GM23338 (cell line): ENCODE results near the gene CNN2. TPM values are rescaled to one million over a fixed set of nuclear protein-coding genes. Genes with fewer than 3 reads are reported as not detected.
A peak's percentile ranks its signal among the peaks of the same experiment; 100 is the strongest.

Experiments
- ATAC-seq: fragments of 200-7000 bp; cut with Tn5 transposase; 3 replicates; pipeline ENCODE4 v1.9.1; 2020
- DNase-seq: peaks from one replicate; pipeline ENCODE4 v3.0.0-alpha.2; 2015; ENCODE audit warnings: low spot score
- H2AFZ ChIP-seq: fragments of 200-600 bp; sonication (generic); 2 replicates; pipeline ENCODE4 v1.8.0; 2016; ENCODE audit warnings: antibody characterized with exemption, mild to moderate bottlenecking, moderate library complexity
- H3F3A ChIP-seq: fragments of 200-600 bp; sonication (generic); replicated peaks from 2 replicates; pipeline ENCODE4 v1.8.0; 2017; ENCODE audit warnings: antibody characterized with exemption, mixed run types, low read depth
- H3K27ac ChIP-seq: fragments of 200-600 bp; sonication (generic); 2 replicates; pipeline ENCODE4 v1.6.1; 2016; ENCODE audit warnings: low read depth
- H3K27me3 ChIP-seq: fragments of 200-600 bp; sonication (generic); 2 replicates; pipeline ENCODE4 v1.8.0; 2016; ENCODE audit warnings: mild to moderate bottlenecking, mixed run types, moderate library complexity; ENCODE audit not compliant: insufficient read depth
- H3K36me3 ChIP-seq: fragments of 200-600 bp; sonication (generic); 2 replicates; pipeline ENCODE4 v1.8.0; 2016; ENCODE audit warnings: mild to moderate bottlenecking; ENCODE audit not compliant: insufficient read depth
- H3K4me1 ChIP-seq: fragments of 200-600 bp; sonication (generic); 2 replicates; pipeline ENCODE4 v1.8.0; 2016; ENCODE audit warnings: mild to moderate bottlenecking, moderate library complexity; ENCODE audit not compliant: insufficient read depth
- H3K4me2 ChIP-seq: fragments of 200-600 bp; sonication (generic); 2 replicates; pipeline ENCODE4 v1.7.1; 2017; ENCODE audit warnings: mixed run types
- H3K4me3 ChIP-seq: fragments of 200-600 bp; sonication (generic); 2 replicates; pipeline ENCODE4 v1.6.1; 2016; ENCODE audit warnings: mixed run types
- H3K79me2 ChIP-seq: fragments of 200-600 bp; sonication (generic); replicated peaks from 2 replicates; pipeline ENCODE4 v1.8.0; 2017; ENCODE audit warnings: mild to moderate bottlenecking; ENCODE audit not compliant: insufficient read depth
- H3K9me2 ChIP-seq: fragments of 200-600 bp; sonication (generic); 2 replicates; pipeline ENCODE4 v1.8.0; 2017; ENCODE audit not compliant: insufficient read depth
- H4K20me1 ChIP-seq: fragments of 200-600 bp; sonication (generic); replicated peaks from 2 replicates; pipeline ENCODE4 v1.8.0; 2017; ENCODE audit warnings: mild to moderate bottlenecking; ENCODE audit not compliant: insufficient read depth
- H3K27ac Mint-ChIP-seq: 2 replicates; pipeline ENCODE4 v1.8.0; 2020; ENCODE audit warnings: inconsistent platforms, mild to moderate bottlenecking, moderate library complexity, mixed read lengths
- H3K27me3 Mint-ChIP-seq: 3 replicates; pipeline ENCODE4 v1.8.0; 2022; ENCODE audit warnings: low read depth, mild to moderate bottlenecking, moderate library complexity, mixed read lengths, inconsistent platforms; ENCODE audit not compliant: insufficient read depth, poor library complexity
- H3K36me3 Mint-ChIP-seq: 3 replicates; pipeline ENCODE4 v1.8.0; 2021; ENCODE audit warnings: low read depth, mild to moderate bottlenecking, inconsistent platforms, moderate library complexity, mixed read lengths
- H3K4me1 Mint-ChIP-seq: 3 replicates; pipeline ENCODE4 v1.8.0; 2020; ENCODE audit warnings: mild to moderate bottlenecking, inconsistent platforms, mixed read lengths
- H3K4me3 Mint-ChIP-seq: 3 replicates; pipeline ENCODE4 v1.8.0; 2021; ENCODE audit warnings: moderate library complexity, mild to moderate bottlenecking, inconsistent platforms, mixed read lengths
- H3K9me3 Mint-ChIP-seq: 3 replicates; pipeline ENCODE4 v1.8.0; 2020; ENCODE audit warnings: moderate library complexity, mild to moderate bottlenecking, inconsistent platforms, mixed read lengths
- CREB1 ChIP-seq: fragments of 250-450 bp; sonication (Bioruptor Pico); IDR thresholded peaks from 2 replicates; pipeline ENCODE4 v1.5.0; 2020; ENCODE audit warnings: low read depth, mild to moderate bottlenecking, moderate library complexity
- CTCF ChIP-seq, 2 experiments: fragments of 200-600 bp in 1 of 2; sonication (generic) in 1 of 2; conservative IDR thresholded peaks; 2 replicates each; pipeline versions ENCODE4 v1.5.1 to v1.6.1; 2016 to 2017; ENCODE audit warnings: antibody characterized with exemption in 2 of 2, low read depth in 2 of 2, mild to moderate bottlenecking in 2 of 2, moderate library complexity in 1 of 2
- EZH2phosphoT487 ChIP-seq: fragments of 200-600 bp; sonication (generic); IDR thresholded peaks from one replicate; pipeline ENCODE4 v1.8.1; 2018; ENCODE audit warnings: antibody characterized with exemption; ENCODE audit not compliant: unreplicated experiment
- NANOG ChIP-seq: IDR thresholded peaks from 2 replicates; pipeline ENCODE4 v1.6.1; 2016; ENCODE audit warnings: antibody characterized with exemption, borderline replicate concordance
- POLR2AphosphoS5 ChIP-seq: IDR thresholded peaks from 2 replicates; pipeline ENCODE4 v1.6.1; 2016; ENCODE audit warnings: antibody characterized with exemption, low read depth
- REST ChIP-seq: IDR thresholded peaks from one replicate; pipeline ENCODE4 v1.6.1; 2018; ENCODE audit warnings: antibody characterized with exemption; ENCODE audit not compliant: unreplicated experiment
- ZNF462 ChIP-seq: fragments of 250-450 bp; sonication (Bioruptor Pico); IDR thresholded peaks from 2 replicates; pipeline ENCODE4 v1.5.0; 2020; ENCODE audit warnings: mild to moderate bottlenecking, moderate library complexity
- polyA plus RNA-seq: library from polyadenylated mRNA; unstranded; fragments of >200 nt; fragmentation: Nextera tagmentation; extraction: Ambion mirVana; gene quantifications from 2 replicates; pipeline ENCODE4 v1.2.1, GENCODE V29; 2016
- total RNA-seq: library from RNA; depleted of rRNA; stranded (reverse); fragments of >200 nt; shearing (Covaris generic); gene quantifications from 2 replicates; pipeline ENCODE4 v1.2.3, GENCODE V29; 2014

The CNN2 gene
- total and polyA plus RNA-seq, 2 experiments from 2014 or later, result 330 to 392 TPM

GRCh38 chr19:996051-996838, 30.2 kb upstream of the CNN2 start:
- no peaks in the 10 kb centered on the region for H3K79me2 ChIP-seq
- Mint-ChIP-seq H3K9me3 (no peaks in the 10 kb centered on the region), H3K27ac (no peak overlapping the region), H3K27me3 (peaks cover 42% of the 10 kb centered on the region), H3K4me3 (peak overlapping the region; percentile 61), H3K36me3 (peaks cover 4% of the 10 kb centered on the region), H3K4me1 (peaks cover 2% of the 10 kb centered on the region; the same call in 2 of the 3 replicates)
- peaks cover 19% of the 10 kb centered on the region for H3F3A ChIP-seq
- DNase-seq (peak; percentile 75), ATAC-seq (peak; percentile 28)
- H3K4me2 ChIP-seq, result peak overlapping the region; percentile 86
- H3K36me3 ChIP-seq, result no peaks in the 10 kb centered on the region
- no peaks in the 10 kb centered on the region for H3K9me2 ChIP-seq
- 0 out of 2 replicates have a peak, but pooled peaks cover 2% of the 10 kb centered on the region for H4K20me1 ChIP-seq
- peaks cover 38% of the 10 kb centered on the region for H3K27me3 ChIP-seq
- H2AFZ ChIP-seq, result 0 out of 2 replicates have a peak overlapping the region, but pooled peaks have one; percentile 14
- TF ChIP-seq CREB1 (CRISPR knock-in tag) (peak; percentile 96), NANOG (no peak), CTCF (conservative IDR thresholded peaks at IDR 0.05; ENCODE audit: low read depth in 2 of 2) (no peak), EZH2phosphoT487 (no peak), ZNF462 (no peak), POLR2AphosphoS5 (no peak), REST (no peak)
- no peak overlapping the region for H3K27ac ChIP-seq
- peak overlapping the region; percentile 55 for H3K4me3 ChIP-seq
- H3K4me1 ChIP-seq, result no peaks in the 10 kb centered on the region; the same call in 1 of the 2 replicates
